Calu3 (cell line): Measurements from ENCODE around the gene EAF2. TPM values are rescaled to one million over a fixed set of nuclear protein-coding genes. Genes with fewer than 3 reads are reported as not detected.

Source experiments
- BruUV-seq: library from RNA; stranded (reverse); fragments of 400-500 nt; replicated peaks from 2 replicates; lab custom pipeline; 2021; lab: Mats Ljungman, UMichigan
- CTCF ChIA-PET: fragments of 300-600 bp; sonication (Branson Sonifier 250); formaldehyde crosslinking; loops from one replicate; lab custom pipeline; 2022; ENCODE audit warnings: antibody characterized with exemption; lab: Charles Lee
- DNase-seq: peaks from one replicate; pipeline ENCODE4 v3.0.0; 2022
- H3K27ac Mint-ChIP-seq: one replicate; pipeline ENCODE4 v1.8.0; 2022; ENCODE audit warnings: mixed read lengths; ENCODE audit not compliant: unreplicated experiment
- H3K27me3 Mint-ChIP-seq: one replicate; pipeline ENCODE4 v1.8.0; 2022; ENCODE audit warnings: mixed read lengths; ENCODE audit not compliant: unreplicated experiment
- H3K36me3 Mint-ChIP-seq: one replicate; pipeline ENCODE4 v1.8.0; 2022; ENCODE audit warnings: mild to moderate bottlenecking, moderate library complexity, mixed read lengths; ENCODE audit not compliant: insufficient read depth, unreplicated experiment
- H3K4me1 Mint-ChIP-seq: one replicate; pipeline ENCODE4 v1.8.0; 2022; ENCODE audit warnings: mild to moderate bottlenecking, low read depth, mixed read lengths; ENCODE audit not compliant: unreplicated experiment
- H3K4me3 Mint-ChIP-seq: one replicate; pipeline ENCODE4 v1.8.0; 2022; ENCODE audit warnings: mild to moderate bottlenecking, low read depth, moderate library complexity, mixed read lengths; ENCODE audit not compliant: unreplicated experiment
- H3K9me3 Mint-ChIP-seq: one replicate; pipeline ENCODE4 v1.8.0; 2022; ENCODE audit warnings: low read depth, mixed read lengths; ENCODE audit not compliant: unreplicated experiment
- intact Hi-C: fragments of 100-400 bp; cut with micrococcal nuclease; formaldehyde crosslinking; loops from one replicate; pipeline ENCODE4 v1.10.0; 2022; ENCODE audit not compliant: unreplicated experiment
- total RNA-seq: library from RNA; stranded (reverse); gene quantifications from 2 replicates; pipeline ENCODE4 v1.2.3, GENCODE V29; 2022
- TF ChIP-seq, protein P1 (sequence below): fragments of 200-600 bp; IDR thresholded peaks from one replicate; pipeline ENCODE4 v1.8.0; 2022; ENCODE audit warnings: antibody characterized with exemption; ENCODE audit not compliant: unreplicated experiment

Gene EAF2
- total RNA-seq, 1 experiment from 2014 or later, result 4.7 TPM

DNA sequence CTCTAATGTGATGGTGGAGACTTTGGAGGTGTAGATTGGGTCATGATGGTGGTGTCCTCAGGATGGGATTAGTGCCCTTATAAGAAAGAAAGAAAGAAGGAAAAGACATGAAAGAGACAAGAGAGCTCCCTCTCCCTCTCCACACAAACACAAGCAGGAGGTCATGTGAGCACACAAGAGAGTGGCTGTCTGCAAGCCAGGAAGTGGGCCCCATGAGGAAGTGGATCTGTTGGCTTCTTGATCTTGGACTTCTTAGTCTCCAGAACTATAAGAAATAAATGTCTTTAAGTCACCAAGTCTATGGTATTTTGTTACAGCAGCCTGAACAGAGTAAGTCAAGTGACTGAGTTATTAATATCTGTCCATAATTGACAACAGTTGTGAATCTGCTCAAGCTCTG is 17.3 kb upstream of the EAF2 start:
- Mint-ChIP-seq H3K4me1 (peaks cover 1% of the 10 kb centered on the region), H3K36me3 (peaks cover 9% of the 10 kb centered on the region), H3K27me3 (no peaks in the 10 kb centered on the region), H3K9me3 (no peaks in the 10 kb centered on the region), H3K4me3 (no peak overlapping the region), H3K27ac (no peak overlapping the region)
- DNase-seq, result no peak
- no TSS peak for BruUV-seq
- CTCF ChIA-PET, result no interaction called here
- TF ChIP-seq, protein P1, sequence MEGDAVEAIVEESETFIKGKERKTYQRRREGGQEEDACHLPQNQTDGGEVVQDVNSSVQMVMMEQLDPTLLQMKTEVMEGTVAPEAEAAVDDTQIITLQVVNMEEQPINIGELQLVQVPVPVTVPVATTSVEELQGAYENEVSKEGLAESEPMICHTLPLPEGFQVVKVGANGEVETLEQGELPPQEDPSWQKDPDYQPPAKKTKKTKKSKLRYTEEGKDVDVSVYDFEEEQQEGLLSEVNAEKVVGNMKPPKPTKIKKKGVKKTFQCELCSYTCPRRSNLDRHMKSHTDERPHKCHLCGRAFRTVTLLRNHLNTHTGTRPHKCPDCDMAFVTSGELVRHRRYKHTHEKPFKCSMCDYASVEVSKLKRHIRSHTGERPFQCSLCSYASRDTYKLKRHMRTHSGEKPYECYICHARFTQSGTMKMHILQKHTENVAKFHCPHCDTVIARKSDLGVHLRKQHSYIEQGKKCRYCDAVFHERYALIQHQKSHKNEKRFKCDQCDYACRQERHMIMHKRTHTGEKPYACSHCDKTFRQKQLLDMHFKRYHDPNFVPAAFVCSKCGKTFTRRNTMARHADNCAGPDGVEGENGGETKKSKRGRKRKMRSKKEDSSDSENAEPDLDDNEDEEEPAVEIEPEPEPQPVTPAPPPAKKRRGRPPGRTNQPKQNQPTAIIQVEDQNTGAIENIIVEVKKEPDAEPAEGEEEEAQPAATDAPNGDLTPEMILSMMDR, result no peak
- intact Hi-C loops, result no loop called here

GRCh38 chr3:121818578-121818977 is 16.4 kb upstream of the EAF2 start:
- CTCF ChIA-PET, result no interaction called here
- Mint-ChIP-seq H3K4me1 (no peaks in the 10 kb centered on the region), H3K27ac (no peak overlapping the region), H3K4me3 (no peak overlapping the region), H3K27me3 (no peaks in the 10 kb centered on the region), H3K36me3 (peaks cover 17% of the 10 kb centered on the region), H3K9me3 (peaks cover 5% of the 10 kb centered on the region)
- TF ChIP-seq, protein P1, result no peak
- BruUV-seq, result no TSS peak
- intact Hi-C loops, result no loop called here
- no peak for DNase-seq

DNA sequence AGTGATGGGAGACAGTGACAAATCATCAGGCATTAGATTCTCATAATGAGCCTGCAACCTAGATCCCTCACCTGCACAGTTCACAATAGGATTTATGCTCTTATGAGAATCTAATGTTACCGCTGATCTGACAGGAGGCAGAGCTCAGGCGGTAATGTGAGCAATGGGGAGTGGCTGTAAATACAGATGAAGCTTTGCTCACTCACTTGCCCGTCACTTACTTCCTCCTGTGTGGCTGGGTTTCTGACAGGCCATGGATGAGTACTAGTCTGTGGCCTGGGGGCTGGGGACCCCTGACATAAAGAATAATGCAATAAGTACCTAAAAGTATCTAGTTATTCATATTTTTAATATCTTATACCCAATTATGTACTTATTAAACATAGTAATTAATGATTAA is 15.8 kb upstream of the EAF2 start:
- CTCF ChIA-PET, result no interaction called here
- no peak for DNase-seq
- intact Hi-C loops, result no loop called here
- Mint-ChIP-seq H3K9me3 (peaks cover 5% of the 10 kb centered on the region), H3K27ac (no peak overlapping the region), H3K4me3 (no peak overlapping the region), H3K36me3 (peaks cover 17% of the 10 kb centered on the region), H3K4me1 (no peaks in the 10 kb centered on the region), H3K27me3 (no peaks in the 10 kb centered on the region)
- TF ChIP-seq, protein P1, result no peak
- no TSS peak for BruUV-seq

DNA sequence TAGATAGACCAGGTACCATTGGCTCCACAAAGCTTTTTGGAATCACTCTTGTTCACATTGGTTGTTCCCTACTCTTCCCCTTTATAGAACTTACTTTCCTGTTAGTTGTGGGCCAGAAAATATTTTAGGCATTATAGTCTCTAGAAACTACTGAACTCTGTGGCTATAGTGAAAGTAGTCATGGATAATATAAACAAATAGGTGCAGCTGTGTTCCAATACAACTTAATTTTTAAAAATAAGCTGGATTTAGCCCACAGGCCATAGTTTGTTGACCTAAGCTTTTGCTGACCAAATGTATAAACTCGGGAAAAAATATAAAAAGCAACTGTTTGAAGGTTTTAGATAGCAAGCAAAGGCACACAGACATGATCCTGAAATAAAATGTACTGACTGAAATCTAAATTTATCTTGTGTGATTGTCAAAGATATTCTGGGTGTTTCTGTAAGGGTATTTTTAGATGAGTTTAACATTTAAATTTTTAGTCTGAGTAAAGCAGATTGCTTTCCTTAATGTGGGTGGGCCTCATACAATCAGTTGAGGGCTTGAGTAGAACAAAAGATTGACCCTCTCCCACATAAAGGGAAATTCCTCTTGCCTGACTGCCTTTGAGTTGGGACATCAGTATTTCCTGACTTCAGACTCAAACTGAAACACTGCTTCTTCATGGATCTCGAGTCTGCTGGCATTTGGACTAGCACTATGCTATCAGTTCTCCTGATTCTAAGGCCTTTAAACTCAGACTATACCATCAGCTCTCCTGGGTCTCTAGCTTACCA is 13.4 kb upstream of the EAF2 start:
- CTCF ChIA-PET, result no interaction called here
- no peaks in the 10 kb centered on the region for H3K27me3 Mint-ChIP-seq
- no peaks in the 10 kb centered on the region for H3K4me1 Mint-ChIP-seq
- H3K9me3 Mint-ChIP-seq, result peaks cover 5% of the 10 kb centered on the region
- no TSS peak for BruUV-seq
- peaks cover 30% of the 10 kb centered on the region for H3K36me3 Mint-ChIP-seq
- TF ChIP-seq, protein P1, result no peak
- no peak for DNase-seq
- intact Hi-C loops, result no loop called here
- H3K4me3 Mint-ChIP-seq, result no peak overlapping the region
- H3K27ac Mint-ChIP-seq, result no peak overlapping the region
